Measurements from ENCODE around the gene NCK2. TPM values are rescaled to one million over a fixed set of nuclear protein-coding genes. Genes with fewer than 3 reads are reported as not detected.

Gene NCK2
- total RNA-seq, 1 donor from 2014 or later: 82.9 TPM

- no peaks in the 10 kb centered on the region for H3K36me3 ChIP-seq (ENCODE audit: control insufficient read depth, insufficient read depth, low read length)
- peak; percentile 11 for TF ChIP-seq CTCF (IDR thresholded peaks at IDR 0.05; ENCODE audit: insufficient read depth, low read length, poor library complexity, severe bottlenecking)
- DNase-seq (ENCODE audit: low read depth): no peak
- no peak overlapping the region for H3K4me3 ChIP-seq (ENCODE audit: low read depth, low read length)
- H3K27me3 ChIP-seq (ENCODE audit: control insufficient read depth, insufficient read depth, low read length): no peaks in the 10 kb centered on the region
Measured at GRCh38 chr2:105787376-105788318, 42.9 kb downstream of the NCK2 start.

GRCh38 chr2:105788670-105789290, 44.1 kb downstream of the NCK2 start:
- no peak for TF ChIP-seq CTCF (IDR thresholded peaks at IDR 0.05; ENCODE audit: insufficient read depth, low read length, poor library complexity, severe bottlenecking)
- no peak for DNase-seq (ENCODE audit: low read depth)
- Histone ChIP-seq H3K27me3 (ENCODE audit: control insufficient read depth, insufficient read depth, low read length) (no peaks in the 10 kb centered on the region), H3K4me3 (ENCODE audit: low read depth, low read length) (no peak overlapping the region), H3K36me3 (ENCODE audit: control insufficient read depth, insufficient read depth, low read length) (no peaks in the 10 kb centered on the region)

- Histone ChIP-seq H3K4me3 (ENCODE audit: low read depth, low read length) (no peak overlapping the region), H3K27me3 (ENCODE audit: control insufficient read depth, insufficient read depth, low read length) (no peaks in the 10 kb centered on the region), H3K36me3 (ENCODE audit: control insufficient read depth, insufficient read depth, low read length) (no peaks in the 10 kb centered on the region)
- TF ChIP-seq CTCF (IDR thresholded peaks at IDR 0.05; ENCODE audit: insufficient read depth, low read length, poor library complexity, severe bottlenecking): no peak
- no peak for DNase-seq (ENCODE audit: low read depth)
Measured at GRCh38 chr2:105789745-105790460, 45.2 kb downstream of the NCK2 start.

- H3K27me3 ChIP-seq (ENCODE audit: control insufficient read depth, insufficient read depth, low read length): no peaks in the 10 kb centered on the region
- no peak for DNase-seq (ENCODE audit: low read depth)
- no peak for TF ChIP-seq CTCF (IDR thresholded peaks at IDR 0.05; ENCODE audit: insufficient read depth, low read length, poor library complexity, severe bottlenecking)
- H3K36me3 ChIP-seq (ENCODE audit: control insufficient read depth, insufficient read depth, low read length): no peaks in the 10 kb centered on the region
- no peak overlapping the region for H3K4me3 ChIP-seq (ENCODE audit: low read depth, low read length)
Measured at GRCh38 chr2:105790461-105791149, 45.9 kb downstream of the NCK2 start.

GRCh38 chr2:105791229-105791628, 46.5 kb downstream of the NCK2 start:
- no peaks in the 10 kb centered on the region for H3K36me3 ChIP-seq (ENCODE audit: control insufficient read depth, insufficient read depth, low read length)
- H3K4me3 ChIP-seq (ENCODE audit: low read depth, low read length): no peak overlapping the region
- DNase-seq (ENCODE audit: low read depth): no peak
- no peaks in the 10 kb centered on the region for H3K27me3 ChIP-seq (ENCODE audit: control insufficient read depth, insufficient read depth, low read length)
- no peak for TF ChIP-seq CTCF (IDR thresholded peaks at IDR 0.05; ENCODE audit: insufficient read depth, low read length, poor library complexity, severe bottlenecking)
